ENCODE measurements around the gene ATG7.

- TF ChIP-seq EP300 (IDR thresholded peaks at IDR 0.05) = no peak
- no peak for TF ChIP-seq CTCF (IDR thresholded peaks at IDR 0.05)
- no peak for TF ChIP-seq TP53 (CRISPR knock-in tag; IDR thresholded peaks at IDR 0.05)
- no peak for TF ChIP-seq MYC (IDR thresholded peaks at IDR 0.05; ENCODE audit: borderline replicate concordance, low read length)
- TF ChIP-seq REST (IDR thresholded peaks at IDR 0.05) = no peak
Measured at GRCh38 chr3:11566916-11567315, 294.7 kb downstream of the ATG7 start.

Measured in A549 (cell line).